K562 (cell line): ENCODE results near the gene SOS1. TPM values are rescaled to one million over a fixed set of nuclear protein-coding genes. Genes with fewer than 3 reads are reported as not detected.

Experiments used
- BRD9 ChIP-seq: fragments of 450-650 bp; IDR thresholded peaks from 2 replicates; pipeline ENCODE4 v1.6.1; 2018; ENCODE audit warnings: low read depth; ENCODE audit not compliant: partially characterized antibody
- CBFA2T2 ChIP-seq: fragments of 450-650 bp; conservative IDR thresholded peaks from 2 replicates; pipeline ENCODE4 v1.6.1; 2017; ENCODE audit warnings: mild to moderate bottlenecking
- CTBP1 ChIP-seq: fragments of 450-650 bp; IDR thresholded peaks from 2 replicates; pipeline ENCODE4 v1.6.1; 2016; ENCODE audit warnings: borderline replicate concordance
- DPF2 ChIP-seq: fragments of 450-650 bp; IDR thresholded peaks from 2 replicates; pipeline ENCODE4 v1.6.1; 2016
- FOXP1 ChIP-seq: sonication (generic); formaldehyde crosslinking; IDR thresholded peaks from 2 replicates; pipeline ENCODE4 v1.8.0; 2022; ENCODE audit warnings: mild to moderate bottlenecking, missing genetic modification reagents
- ILK ChIP-seq: fragments of 450-650 bp; IDR thresholded peaks from 2 replicates; pipeline ENCODE4 v1.6.1; 2016; ENCODE audit warnings: missing genetic modification characterization, low read depth, mild to moderate bottlenecking, missing compliant biosample characterization, moderate library complexity, borderline replicate concordance
- MAZ ChIP-seq, 2 experiments: fragments of 450-650 bp in 1 of 2; sonication (generic) in 1 of 2; formaldehyde crosslinking; IDR thresholded peaks in 1 of 2; conservative IDR thresholded peaks in 1 of 2; 2 replicates each; pipeline versions ENCODE4 v1.4.0 to v1.5.0; 2020; ENCODE audit warnings: mild to moderate bottlenecking in 1 of 2, missing genetic modification reagents in 1 of 2
- POLR2AphosphoS2 ChIP-seq: IDR thresholded peaks from 2 replicates; pipeline ENCODE4 v1.6.1; 2012; ENCODE audit warnings: low read length, improper control_type of control experiment
- SNRNP70 ChIP-seq: fragments of 200-400 bp; formaldehyde crosslinking; optimal IDR thresholded peaks from 2 replicates; pipeline ENCODE3; 2017; ENCODE audit warnings: low read depth, low read length
- SRSF3 ChIP-seq: fragments of 200-400 bp; formaldehyde crosslinking; IDR thresholded peaks from 2 replicates; pipeline ENCODE4 v1.6.1; 2016; ENCODE audit warnings: mild to moderate bottlenecking, low read length, moderate library complexity; ENCODE audit not compliant: insufficient read depth
- THRAP3 ChIP-seq: fragments of 450-650 bp; IDR thresholded peaks from 2 replicates; pipeline ENCODE4 v1.6.1; 2016; ENCODE audit warnings: mild to moderate bottlenecking, inconsistent platforms, borderline replicate concordance
- U2AF1 ChIP-seq: fragments of 200-400 bp; formaldehyde crosslinking; optimal IDR thresholded peaks from 2 replicates; pipeline ENCODE3; 2017; ENCODE audit warnings: mild to moderate bottlenecking, low read depth, low read length, moderate library complexity
- U2AF2 ChIP-seq: fragments of 200-400 bp; formaldehyde crosslinking; optimal IDR thresholded peaks from 2 replicates; pipeline ENCODE3; 2017; ENCODE audit warnings: low read depth, mild to moderate bottlenecking, low read length
- ZNF121 ChIP-seq: sonication (generic); formaldehyde crosslinking; conservative IDR thresholded peaks from 2 replicates; pipeline ENCODE4 v1.8.0; 2022; ENCODE audit warnings: missing genetic modification reagents
- ZNF586 ChIP-seq: fragments of 450-650 bp; formaldehyde crosslinking; conservative IDR thresholded peaks from 2 replicates; pipeline ENCODE4 v1.4.0; 2020; ENCODE audit warnings: mild to moderate bottlenecking, moderate library complexity
- ZZZ3 ChIP-seq: fragments of 450-650 bp; IDR thresholded peaks from 2 replicates; pipeline ENCODE4 v1.6.1; 2016; ENCODE audit warnings: antibody characterized with exemption, mild to moderate bottlenecking, moderate library complexity
- polyA plus RNA-seq, 8 experiments: library from polyadenylated mRNA; depleted of rRNA in 4 of 8; stranded (reverse) in 5 of 8; unstranded in 3 of 8; fragments of >200 nt; fragmentation: Nextera tagmentation in 2 of 8; fragmentation: Illumina TruSeq in 1 of 8; extraction: Ambion mirVana in 2 of 8; extraction: Trizol in 1 of 8; gene quantifications; 2 replicates each; pipeline versions ENCODE4 v1.2.1 to v1.2.3, GENCODE V29; 2011 to 2014; ENCODE audit warnings: inconsistent platforms in 1 of 8, missing spikeins in 1 of 8
- total RNA-seq, 7 experiments: library from RNA; depleted of rRNA in 6 of 7; stranded (reverse); fragments of >200 nt in 6 of 7; fragmentation: Illumina TruSeq in 2 of 7; extraction: Trizol in 2 of 7; gene quantifications; 2 replicates each; pipeline versions ENCODE4 v1.2.1 to v1.2.3, GENCODE V29; 2011 to 2021; ENCODE audit warnings: low replicate concordance in 1 of 7
- TF ChIP-seq, protein P1 (sequence below): sonication (generic); formaldehyde crosslinking; IDR thresholded peaks from 2 replicates; pipeline ENCODE4 v1.8.0; 2022; ENCODE audit warnings: missing genetic modification reagents, mild to moderate bottlenecking, moderate library complexity, borderline replicate concordance
- TF ChIP-seq, protein P2 (sequence below): fragments of 250-450 bp; sonication (Bioruptor Pico); IDR thresholded peaks from 2 replicates; pipeline ENCODE4 v1.8.0; 2021; ENCODE audit warnings: mild to moderate bottlenecking, moderate library complexity
- TF ChIP-seq, protein P3 (sequence below), 3 experiments: fragments of 200-800 bp in 1 of 3; sonication (Bioruptor generic) in 1 of 3; sonication (generic) in 1 of 3; formaldehyde crosslinking in 1 of 3; IDR thresholded peaks; 2 replicates each; pipeline versions ENCODE4 v1.6.1 to v1.8.0; 2016 to 2022; ENCODE audit warnings: mild to moderate bottlenecking in 2 of 3, missing compliant biosample characterization in 2 of 3, missing genetic modification characterization in 2 of 3, missing genetic modification reagents in 1 of 3
- TF ChIP-seq, protein P4 (sequence below), 2 experiments: fragments of 150-350 bp in 1 of 2; IDR thresholded peaks; 2 replicates each; pipeline ENCODE4 v1.6.1; 2012 to 2016; ENCODE audit warnings: low read depth in 2 of 2, low read length in 2 of 2, mild to moderate bottlenecking in 1 of 2, moderate library complexity in 1 of 2

The SOS1 gene
- total and polyA plus RNA-seq, 9 of the 15 experiments (the other 6 are each of a cell fraction or from before 2014, with no cell fraction given): 2.5 to 27.1 (median 16.3) TPM

DNA sequence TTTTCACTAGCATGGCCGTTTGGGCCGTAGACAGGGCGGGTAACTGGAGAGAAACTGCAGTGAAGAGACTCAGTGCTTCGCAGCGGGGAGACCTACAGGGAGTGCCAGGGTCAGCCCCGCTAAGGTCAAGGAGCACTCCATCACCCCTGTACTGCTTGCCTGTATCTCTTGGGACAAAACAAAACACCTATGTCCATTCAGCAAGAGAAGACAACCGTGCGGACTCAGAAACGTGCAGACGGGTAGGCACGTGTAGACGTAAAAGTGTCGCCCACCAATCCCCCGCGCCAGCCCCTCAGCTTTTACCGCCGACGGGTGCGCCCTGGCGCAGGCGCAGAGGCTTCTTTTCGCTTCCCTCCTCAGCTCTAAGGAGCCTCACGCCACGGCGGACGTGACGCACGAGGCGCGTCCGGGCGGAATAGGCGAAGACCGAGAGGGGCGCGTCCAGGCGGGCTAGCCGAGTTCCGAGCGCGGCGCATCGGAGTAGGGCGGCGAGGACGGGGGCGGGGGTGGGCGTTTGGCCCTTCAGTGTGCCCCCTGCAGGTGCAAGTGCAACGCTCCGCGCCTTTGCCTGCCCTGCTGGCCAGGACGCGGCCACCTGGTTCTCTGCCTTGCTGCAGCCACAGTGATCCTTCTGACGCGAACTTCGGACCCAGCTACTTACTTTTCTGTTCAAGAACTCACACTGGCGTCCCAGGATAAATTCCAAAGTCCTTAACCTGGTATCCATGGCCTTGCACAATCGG, 3.3 kb upstream of the SOS1 start (continued):
- TF ChIP-seq BRD9 (peak; percentile 23), ILK (tag) (no peak), POLR2AphosphoS2 (no peak), SRSF3 (no peak), CBFA2T2 (no peak), MAZ (CRISPR knock-in tag; conservative IDR thresholded peaks at IDR 0.05 in 1 of 2, IDR thresholded peaks at IDR 0.05 in 1 of 2) (peak; percentile 94 to 95), ZNF586 (CRISPR knock-in tag) (no peak), ZZZ3 (no peak), THRAP3 (no peak), FOXP1 (CRISPR knock-in tag) (peak; percentile 67; the same call in 1 of the 2 replicates), U2AF1 (no peak), ZNF121 (CRISPR knock-in tag) (no peak), DPF2 (0 out of 2 replicates have a peak, but pooled peaks have one; percentile 7), SNRNP70 (no peak), CTBP1 (peak; percentile 73), U2AF2 (no peak)
- TF ChIP-seq, protein P1, sequence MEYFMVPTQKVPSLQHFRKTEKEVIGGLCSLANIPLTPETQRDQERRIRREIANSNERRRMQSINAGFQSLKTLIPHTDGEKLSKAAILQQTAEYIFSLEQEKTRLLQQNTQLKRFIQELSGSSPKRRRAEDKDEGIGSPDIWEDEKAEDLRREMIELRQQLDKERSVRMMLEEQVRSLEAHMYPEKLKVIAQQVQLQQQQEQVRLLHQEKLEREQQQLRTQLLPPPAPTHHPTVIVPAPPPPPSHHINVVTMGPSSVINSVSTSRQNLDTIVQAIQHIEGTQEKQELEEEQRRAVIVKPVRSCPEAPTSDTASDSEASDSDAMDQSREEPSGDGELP (CRISPR knock-in tag): peak; percentile 93
- TF ChIP-seq, protein P2, sequence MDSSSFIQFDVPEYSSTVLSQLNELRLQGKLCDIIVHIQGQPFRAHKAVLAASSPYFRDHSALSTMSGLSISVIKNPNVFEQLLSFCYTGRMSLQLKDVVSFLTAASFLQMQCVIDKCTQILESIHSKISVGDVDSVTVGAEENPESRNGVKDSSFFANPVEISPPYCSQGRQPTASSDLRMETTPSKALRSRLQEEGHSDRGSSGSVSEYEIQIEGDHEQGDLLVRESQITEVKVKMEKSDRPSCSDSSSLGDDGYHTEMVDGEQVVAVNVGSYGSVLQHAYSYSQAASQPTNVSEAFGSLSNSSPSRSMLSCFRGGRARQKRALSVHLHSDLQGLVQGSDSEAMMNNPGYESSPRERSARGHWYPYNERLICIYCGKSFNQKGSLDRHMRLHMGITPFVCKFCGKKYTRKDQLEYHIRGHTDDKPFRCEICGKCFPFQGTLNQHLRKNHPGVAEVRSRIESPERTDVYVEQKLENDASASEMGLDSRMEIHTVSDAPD: no peak
- TF ChIP-seq, protein P3, sequence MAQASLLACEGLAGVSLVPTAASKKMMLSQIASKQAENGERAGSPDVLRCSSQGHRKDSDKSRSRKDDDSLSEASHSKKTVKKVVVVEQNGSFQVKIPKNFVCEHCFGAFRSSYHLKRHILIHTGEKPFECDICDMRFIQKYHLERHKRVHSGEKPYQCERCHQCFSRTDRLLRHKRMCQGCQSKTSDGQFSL (CRISPR knock-in tag; IDR thresholded peaks at IDR 0.05): peak; percentile 22; the same call in 1 of the 2 replicates
- TF ChIP-seq, protein P3 (tag; IDR thresholded peaks at IDR 0.05): no peak
- TF ChIP-seq, protein P4, sequence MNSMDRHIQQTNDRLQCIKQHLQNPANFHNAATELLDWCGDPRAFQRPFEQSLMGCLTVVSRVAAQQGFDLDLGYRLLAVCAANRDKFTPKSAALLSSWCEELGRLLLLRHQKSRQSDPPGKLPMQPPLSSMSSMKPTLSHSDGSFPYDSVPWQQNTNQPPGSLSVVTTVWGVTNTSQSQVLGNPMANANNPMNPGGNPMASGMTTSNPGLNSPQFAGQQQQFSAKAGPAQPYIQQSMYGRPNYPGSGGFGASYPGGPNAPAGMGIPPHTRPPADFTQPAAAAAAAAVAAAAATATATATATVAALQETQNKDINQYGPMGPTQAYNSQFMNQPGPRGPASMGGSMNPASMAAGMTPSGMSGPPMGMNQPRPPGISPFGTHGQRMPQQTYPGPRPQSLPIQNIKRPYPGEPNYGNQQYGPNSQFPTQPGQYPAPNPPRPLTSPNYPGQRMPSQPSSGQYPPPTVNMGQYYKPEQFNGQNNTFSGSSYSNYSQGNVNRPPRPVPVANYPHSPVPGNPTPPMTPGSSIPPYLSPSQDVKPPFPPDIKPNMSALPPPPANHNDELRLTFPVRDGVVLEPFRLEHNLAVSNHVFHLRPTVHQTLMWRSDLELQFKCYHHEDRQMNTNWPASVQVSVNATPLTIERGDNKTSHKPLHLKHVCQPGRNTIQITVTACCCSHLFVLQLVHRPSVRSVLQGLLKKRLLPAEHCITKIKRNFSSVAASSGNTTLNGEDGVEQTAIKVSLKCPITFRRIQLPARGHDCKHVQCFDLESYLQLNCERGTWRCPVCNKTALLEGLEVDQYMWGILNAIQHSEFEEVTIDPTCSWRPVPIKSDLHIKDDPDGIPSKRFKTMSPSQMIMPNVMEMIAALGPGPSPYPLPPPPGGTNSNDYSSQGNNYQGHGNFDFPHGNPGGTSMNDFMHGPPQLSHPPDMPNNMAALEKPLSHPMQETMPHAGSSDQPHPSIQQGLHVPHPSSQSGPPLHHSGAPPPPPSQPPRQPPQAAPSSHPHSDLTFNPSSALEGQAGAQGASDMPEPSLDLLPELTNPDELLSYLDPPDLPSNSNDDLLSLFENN (IDR thresholded peaks at IDR 0.05; ENCODE audit: low read depth in 2 of 2, low read length in 2 of 2): peak; percentile 52 to 97; a peak in 3 of 4 replicates
